ENCODE data around the gene LTA.

LTA gene

GRCh38 chr6:31559958-31560696 is 12.0 kb upstream of the LTA start:
- Histone ChIP-seq H3K4me3 (replicated peaks; ENCODE audit: insufficient read depth, low read length) (no peak overlapping the region), H3K27me3 (ENCODE audit: insufficient read depth, poor library complexity, severe bottlenecking) (no peaks in the 10 kb centered on the region), H3K27ac (replicated peaks) (peak overlapping the region; percentile 92)
- peak; percentile 94 to 96 for DNase-seq (ENCODE audit: low read depth in 1 of 2, low spot score in 1 of 2)
- no peak for TF ChIP-seq CTCF (IDR thresholded peaks at IDR 0.05; ENCODE audit: insufficient read depth, low read length)
- peak; percentile 83 for TF ChIP-seq SPI1 (IDR thresholded peaks at IDR 0.05; ENCODE audit: borderline replicate concordance, low read depth)
- peak; percentile 61; the same call in 1 of the 2 replicates for TF ChIP-seq POLR2AphosphoS5 (IDR thresholded peaks at IDR 0.05; ENCODE audit: low read depth)

GRCh38 chr6:31560697-31561058 is 11.4 kb upstream of the LTA start:
- peak overlapping the region; percentile 92 for H3K27ac ChIP-seq (replicated peaks)
- DNase-seq (ENCODE audit: low read depth in 1 of 2, low spot score in 1 of 2): no peak
- H3K4me3 ChIP-seq (replicated peaks; ENCODE audit: insufficient read depth, low read length): no peak overlapping the region
- no peaks in the 10 kb centered on the region for H3K27me3 ChIP-seq (ENCODE audit: insufficient read depth, poor library complexity, severe bottlenecking)
- TF ChIP-seq SPI1 (IDR thresholded peaks at IDR 0.05; ENCODE audit: borderline replicate concordance, low read depth) (no peak), REST (IDR thresholded peaks at IDR 0.05; ENCODE audit: insufficient replicate concordance, low read depth) (no peak), CTCF (IDR thresholded peaks at IDR 0.05; ENCODE audit: insufficient read depth, low read length) (no peak), GABPA (IDR thresholded peaks at IDR 0.05; ENCODE audit: low read depth) (no peak), POLR2AphosphoS5 (IDR thresholded peaks at IDR 0.05; ENCODE audit: low read depth) (no peak)

GRCh38 chr6:31567531-31568370 is 4.3 kb upstream of the LTA start:
- Histone ChIP-seq H3K27ac (replicated peaks) (no peak overlapping the region), H3K27me3 (ENCODE audit: insufficient read depth, poor library complexity, severe bottlenecking) (no peaks in the 10 kb centered on the region), H3K4me3 (replicated peaks; ENCODE audit: insufficient read depth, low read length) (no peak overlapping the region)
- DNase-seq (ENCODE audit: low read depth in 1 of 2, low spot score in 1 of 2): no peak
- no peak for TF ChIP-seq GABPA (IDR thresholded peaks at IDR 0.05; ENCODE audit: low read depth)

- Histone ChIP-seq H3K27ac (replicated peaks) (no peak overlapping the region), H3K4me3 (replicated peaks; ENCODE audit: insufficient read depth, low read length) (no peak overlapping the region), H3K27me3 (ENCODE audit: insufficient read depth, poor library complexity, severe bottlenecking) (no peaks in the 10 kb centered on the region)
- TF ChIP-seq SPI1 (IDR thresholded peaks at IDR 0.05; ENCODE audit: borderline replicate concordance, low read depth) (peak; percentile 64; the same call in 1 of the 2 replicates), POLR2AphosphoS5 (IDR thresholded peaks at IDR 0.05; ENCODE audit: low read depth) (no peak)
- peak in 1 of 2 experiments; percentile 66 for DNase-seq (ENCODE audit: low read depth in 1 of 2, low spot score in 1 of 2)
Measured at GRCh38 chr6:31568537-31568961, 3.5 kb upstream of the LTA start.

- no peak overlapping the region for H3K4me3 ChIP-seq (replicated peaks; ENCODE audit: insufficient read depth, low read length)
- no peaks in the 10 kb centered on the region for H3K27me3 ChIP-seq (ENCODE audit: insufficient read depth, poor library complexity, severe bottlenecking)
- H3K27ac ChIP-seq (replicated peaks): no peak overlapping the region
- no peak for TF ChIP-seq GABPA (IDR thresholded peaks at IDR 0.05; ENCODE audit: low read depth)
- no peak for TF ChIP-seq SPI1 (IDR thresholded peaks at IDR 0.05; ENCODE audit: borderline replicate concordance, low read depth)
- TF ChIP-seq REST (IDR thresholded peaks at IDR 0.05; ENCODE audit: insufficient replicate concordance, low read depth): no peak
- TF ChIP-seq POLR2AphosphoS5 (IDR thresholded peaks at IDR 0.05; ENCODE audit: low read depth): no peak
- no peak for TF ChIP-seq CTCF (IDR thresholded peaks at IDR 0.05; ENCODE audit: insufficient read depth, low read length)
- no peak for DNase-seq (ENCODE audit: low read depth in 1 of 2, low spot score in 1 of 2)
Measured at GRCh38 chr6:31569861-31570536, 2.1 kb upstream of the LTA start.

All from HL-60 (cell line).